Mesothelial cell of epicardium (in vitro differentiated cells): ENCODE measurements around the gene SLC34A1. TPM values are rescaled to one million over a fixed set of nuclear protein-coding genes. Genes with fewer than 3 reads are reported as not detected.

Experiments used
- DNase-seq, 2 experiments: peaks; one replicate each; pipeline ENCODE4 v3.0.0; 2021; ENCODE audit warnings: low spot score in 2 of 2; ENCODE audit not compliant: unreplicated experiment in 2 of 2
- H3K27ac Mint-ChIP-seq: 2 replicates; pipeline ENCODE4 v1.8.0; 2021; ENCODE audit warnings: mixed read lengths
- H3K27me3 Mint-ChIP-seq: 2 replicates; pipeline ENCODE4 v1.8.0; 2021; ENCODE audit warnings: low read depth, mixed read lengths
- H3K36me3 Mint-ChIP-seq: 2 replicates; pipeline ENCODE4 v1.8.0; 2021; ENCODE audit warnings: mixed read lengths
- H3K4me1 Mint-ChIP-seq: 2 replicates; pipeline ENCODE4 v1.8.0; 2021; ENCODE audit warnings: mixed read lengths
- H3K4me3 Mint-ChIP-seq: 2 replicates; pipeline ENCODE4 v1.8.0; 2021; ENCODE audit warnings: mild to moderate bottlenecking, moderate library complexity, mixed read lengths
- H3K9me3 Mint-ChIP-seq: 2 replicates; pipeline ENCODE4 v1.8.0; 2021; ENCODE audit warnings: mixed read lengths
- CTCF ChIP-seq: fragments of 200-600 bp; sonication (generic); IDR thresholded peaks from one replicate; pipeline ENCODE4 v1.5.0; 2021; ENCODE audit warnings: antibody characterized with exemption; ENCODE audit not compliant: unreplicated experiment
- total RNA-seq: library from RNA; stranded (reverse); gene quantifications from 3 replicates; pipeline ENCODE4 v1.2.1, GENCODE V29; 2021

Gene SLC34A1
- not detected in 3 replicates for total RNA-seq

- TF ChIP-seq CTCF: no peak
- Mint-ChIP-seq H3K36me3 (no peaks in the 10 kb centered on the region), H3K27ac (no peak within 1 kb of the TSS), H3K4me1 (no peaks in the 10 kb centered on the region), H3K27me3 (no peaks in the 10 kb centered on the region), H3K9me3 (no peaks in the 10 kb centered on the region), H3K4me3 (no peak within 1 kb of the TSS)
- no peak for DNase-seq
Observed at GRCh38 chr5:177384134-177384533, at the start of gene SLC34A1. Gene SLC34A1, plus strand, starts transcription at chr5:177384434. Its CDS starts 1,308 bp downstream, at chr5:177385742.

- no peaks in the 10 kb centered on the region for H3K9me3 Mint-ChIP-seq
- no peak for TF ChIP-seq CTCF
- H3K36me3 Mint-ChIP-seq: peaks cover 32% of the 10 kb centered on the region
- no peak overlapping the region for H3K4me3 Mint-ChIP-seq
- DNase-seq: no peak
- no peaks in the 10 kb centered on the region for H3K4me1 Mint-ChIP-seq
- no peak overlapping the region for H3K27ac Mint-ChIP-seq
- H3K27me3 Mint-ChIP-seq: no peaks in the 10 kb centered on the region
Observed at GRCh38 chr5:177334781-177335700, 49.2 kb upstream of the SLC34A1 start.

GRCh38 chr5:177335701-177336065 lies 48.6 kb upstream of the SLC34A1 start:
- H3K36me3 Mint-ChIP-seq: peaks cover 28% of the 10 kb centered on the region
- no peaks in the 10 kb centered on the region for H3K27me3 Mint-ChIP-seq
- no peaks in the 10 kb centered on the region for H3K9me3 Mint-ChIP-seq
- no peak for TF ChIP-seq CTCF
- no peak overlapping the region for H3K4me3 Mint-ChIP-seq
- DNase-seq: no peak
- no peaks in the 10 kb centered on the region for H3K4me1 Mint-ChIP-seq
- H3K27ac Mint-ChIP-seq: no peak overlapping the region

- no peak overlapping the region for H3K27ac Mint-ChIP-seq
Observed at GRCh38 chr5:177336112-177336511, 48.1 kb upstream of the SLC34A1 start.

More at GRCh38 chr5:177336112-177336511, 48.1 kb upstream of the SLC34A1 start:
- H3K4me1 Mint-ChIP-seq: no peaks in the 10 kb centered on the region
- TF ChIP-seq CTCF: no peak
- no peaks in the 10 kb centered on the region for H3K9me3 Mint-ChIP-seq
- H3K4me3 Mint-ChIP-seq: no peak overlapping the region
- DNase-seq: no peak
- H3K36me3 Mint-ChIP-seq: peaks cover 25% of the 10 kb centered on the region
- H3K27me3 Mint-ChIP-seq: no peaks in the 10 kb centered on the region
